Measurements from ENCODE around the gene MTX3.

DNA sequence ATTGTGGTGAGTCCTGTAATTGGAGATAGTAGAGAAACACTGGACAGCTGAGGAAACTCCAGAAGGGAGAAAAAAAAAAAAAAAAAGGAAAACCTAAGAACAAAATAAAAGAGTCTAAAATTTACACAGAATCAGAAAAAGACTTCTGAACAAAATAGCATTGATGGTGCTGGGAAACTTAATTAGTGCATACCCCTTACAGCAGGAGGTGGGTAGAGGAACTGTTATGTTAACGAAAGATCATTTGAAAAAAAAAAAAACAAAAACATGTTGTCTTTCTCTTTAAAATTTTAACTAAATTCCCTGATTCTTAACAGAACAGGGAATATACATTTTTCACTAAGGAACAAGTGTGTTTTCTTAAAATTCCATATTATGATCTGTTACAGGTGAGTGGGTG, 11.6 kb upstream of the MTX3 start:
- TF ChIP-seq, protein P1, sequence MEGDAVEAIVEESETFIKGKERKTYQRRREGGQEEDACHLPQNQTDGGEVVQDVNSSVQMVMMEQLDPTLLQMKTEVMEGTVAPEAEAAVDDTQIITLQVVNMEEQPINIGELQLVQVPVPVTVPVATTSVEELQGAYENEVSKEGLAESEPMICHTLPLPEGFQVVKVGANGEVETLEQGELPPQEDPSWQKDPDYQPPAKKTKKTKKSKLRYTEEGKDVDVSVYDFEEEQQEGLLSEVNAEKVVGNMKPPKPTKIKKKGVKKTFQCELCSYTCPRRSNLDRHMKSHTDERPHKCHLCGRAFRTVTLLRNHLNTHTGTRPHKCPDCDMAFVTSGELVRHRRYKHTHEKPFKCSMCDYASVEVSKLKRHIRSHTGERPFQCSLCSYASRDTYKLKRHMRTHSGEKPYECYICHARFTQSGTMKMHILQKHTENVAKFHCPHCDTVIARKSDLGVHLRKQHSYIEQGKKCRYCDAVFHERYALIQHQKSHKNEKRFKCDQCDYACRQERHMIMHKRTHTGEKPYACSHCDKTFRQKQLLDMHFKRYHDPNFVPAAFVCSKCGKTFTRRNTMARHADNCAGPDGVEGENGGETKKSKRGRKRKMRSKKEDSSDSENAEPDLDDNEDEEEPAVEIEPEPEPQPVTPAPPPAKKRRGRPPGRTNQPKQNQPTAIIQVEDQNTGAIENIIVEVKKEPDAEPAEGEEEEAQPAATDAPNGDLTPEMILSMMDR (IDR thresholded peaks at IDR 0.05; ENCODE audit: extremely low read depth in 1 of 2, insufficient read depth in 1 of 2, low read depth in 1 of 2, low read length in 2 of 2) = no peak
- TF ChIP-seq POLR2AphosphoS5 (IDR thresholded peaks at IDR 0.05; ENCODE audit: insufficient read depth, low read depth, low read length) (no peak), POLR2A (IDR thresholded peaks at IDR 0.05; ENCODE audit: low read depth, low read length) (no peak), FOS (IDR thresholded peaks at IDR 0.05; ENCODE audit: borderline replicate concordance, insufficient read depth, low read length) (no peak)
